NOMO-1 treated with dmso at 0.1 percent for 144 hours (cell line): ENCODE measurements around the gene MON2.

ENCODE experiments used
- DNase-seq: peaks from one replicate; lab custom pipeline; 2025; ENCODE audit not compliant: unreplicated experiment; lab: John Stamatoyannopoulos, UW

Gene MON2

GRCh38 chr12:62605981-62606380 lies 139.4 kb downstream of the MON2 start:
- no peak for DNase-seq

- no peak for DNase-seq
These were observed 140.0 kb downstream of the MON2 start for GRCh38 chr12:62606654-62607053.

GRCh38 chr12:62613081-62613480 lies 146.5 kb downstream of the MON2 start:
- DNase-seq: no peak

- no peak for DNase-seq
These were observed 151.7 kb downstream of the MON2 start for GRCh38 chr12:62618319-62618718.

GRCh38 chr12:62618930-62619329 lies 152.3 kb downstream of the MON2 start:
- no peak for DNase-seq

- DNase-seq: no peak
These were observed 154.5 kb downstream of the MON2 start for GRCh38 chr12:62621101-62621638.

GRCh38 chr12:62622177-62622576 lies 155.6 kb downstream of the MON2 start:
- DNase-seq: no peak

GRCh38 chr12:62625228-62625627 lies 158.6 kb downstream of the MON2 start:
- DNase-seq: no peak

- DNase-seq: no peak
These were observed 160.6 kb downstream of the MON2 start for GRCh38 chr12:62627181-62627580.

- DNase-seq: no peak
These were observed 162.8 kb downstream of the MON2 start for GRCh38 chr12:62629413-62629812.

- no peak for DNase-seq
These were observed 163.5 kb downstream of the MON2 start for GRCh38 chr12:62629971-62630739.

- DNase-seq: no peak
These were observed 165.1 kb downstream of the MON2 start for GRCh38 chr12:62631471-62632410.

- no peak for DNase-seq
These were observed 165.8 kb downstream of the MON2 start for GRCh38 chr12:62632411-62632918.

- no peak for DNase-seq
These were observed 169.0 kb downstream of the MON2 start for GRCh38 chr12:62635649-62636048.

GRCh38 chr12:62637679-62638078 lies 171.1 kb downstream of the MON2 start:
- DNase-seq: no peak

GRCh38 chr12:62640910-62641448 lies 174.4 kb downstream of the MON2 start:
- no peak for DNase-seq

GRCh38 chr12:62642486-62642885 lies 175.9 kb downstream of the MON2 start:
- no peak for DNase-seq

- no peak for DNase-seq
These were observed 176.9 kb downstream of the MON2 start for GRCh38 chr12:62643486-62643885.

- no peak for DNase-seq
These were observed 179.9 kb downstream of the MON2 start for GRCh38 chr12:62646566-62646965.

GRCh38 chr12:62647586-62647985 lies 181.0 kb downstream of the MON2 start:
- DNase-seq: no peak

GRCh38 chr12:62649412-62650138 lies 182.9 kb downstream of the MON2 start:
- DNase-seq: no peak
